GM18861 (cell line): ENCODE measurements around the gene NR6A1.
A peak's percentile ranks its signal among the peaks of the same experiment; 100 is the strongest.

Source experiments
- ATAC-seq: cut with Tn5 transposase; IDR thresholded peaks from one replicate; pipeline ENCODE4 v1.9.1; 2021; ENCODE audit not compliant: unreplicated experiment

Gene NR6A1

GRCh38 chr9:124771021-124771866 lies at the start of gene NR6A1:
NR6A1 (minus strand) TSS chr9:124771311.
- peak; percentile 84 for ATAC-seq

GRCh38 chr9:124818431-124819281 lies 47.5 kb upstream of the NR6A1 start:
- no peak for ATAC-seq

- no peak for ATAC-seq
These were observed 44.5 kb upstream of the NR6A1 start for GRCh38 chr9:124815601-124816000.

- no peak for ATAC-seq
These were observed 43.0 kb upstream of the NR6A1 start for GRCh38 chr9:124814164-124814535.

GRCh38 chr9:124813501-124814163 lies 42.5 kb upstream of the NR6A1 start:
- ATAC-seq: no peak

GRCh38 chr9:124813041-124813440 lies 41.9 kb upstream of the NR6A1 start:
- ATAC-seq: no peak

GRCh38 chr9:124812441-124812876 lies 41.3 kb upstream of the NR6A1 start:
- ATAC-seq: no peak

- ATAC-seq: no peak
These were observed 39.7 kb upstream of the NR6A1 start for GRCh38 chr9:124810663-124811355.

- ATAC-seq: no peak
These were observed 38.8 kb upstream of the NR6A1 start for GRCh38 chr9:124809741-124810500.

- no peak for ATAC-seq
These were observed 38.1 kb upstream of the NR6A1 start for GRCh38 chr9:124809211-124809610.

GRCh38 chr9:124808246-124808956 lies 37.3 kb upstream of the NR6A1 start:
- ATAC-seq: no peak

GRCh38 chr9:124805186-124805585 lies 34.1 kb upstream of the NR6A1 start:
- no peak for ATAC-seq

- no peak for ATAC-seq
These were observed 32.8 kb upstream of the NR6A1 start for GRCh38 chr9:124803911-124804310.

- no peak for ATAC-seq
These were observed 31.3 kb upstream of the NR6A1 start for GRCh38 chr9:124802426-124802825.

GRCh38 chr9:124801356-124801755 lies 30.2 kb upstream of the NR6A1 start:
- no peak for ATAC-seq

- ATAC-seq: peak; percentile 74
These were observed 29.5 kb upstream of the NR6A1 start for GRCh38 chr9:124800306-124801259.

GRCh38 chr9:124799274-124800006 lies 28.3 kb upstream of the NR6A1 start:
- no peak for ATAC-seq
